Kidney (tissue), 14 donors: ENCODE results near the gene SP6. TPM values are rescaled to one million over a fixed set of nuclear protein-coding genes. Genes with fewer than 3 reads are reported as not detected.

Experiments used
- DNase-seq, 5 donors: peaks; one replicate each; pipeline ENCODE4 v3.0.0-alpha.2; 2013 to 2020
- FAIRE-seq: peaks from 2 replicates; lab custom pipeline; 2012; peaks lifted over from hg19 to GRCh38; lab: Jason Lieb, UNC
- H3K27ac ChIP-seq, 2 donors: one replicate each; pipeline ENCODE4 v1.7.0; 2013; ENCODE audit warnings: low read depth in 2 of 2, low read length in 2 of 2, inconsistent platforms in 1 of 2
- H3K27me3 ChIP-seq: one replicate; pipeline ENCODE4 v1.7.1; 2013; ENCODE audit warnings: low read length, inconsistent platforms; ENCODE audit not compliant: control insufficient read depth, insufficient read depth
- H3K36me3 ChIP-seq, 3 donors: one replicate each; pipeline versions ENCODE4 v1.7.0 to v1.7.1; 2013; ENCODE audit warnings: low read length in 3 of 3, control low read depth in 1 of 3, inconsistent platforms in 1 of 3; ENCODE audit not compliant: insufficient read depth in 3 of 3, control insufficient read depth in 2 of 3
- H3K4me1 ChIP-seq, 3 donors: one replicate each; pipeline versions ENCODE4 v1.7.0 to v1.7.1; 2013; ENCODE audit warnings: low read length in 3 of 3, inconsistent platforms in 1 of 3, low read depth in 1 of 3; ENCODE audit not compliant: control insufficient read depth in 2 of 3, insufficient read depth in 2 of 3
- H3K4me3 ChIP-seq, 3 donors: one replicate each; pipeline versions ENCODE4 v1.7.0 to v1.8.1; 2013; ENCODE audit warnings: low read length in 3 of 3, control low read depth in 1 of 3, inconsistent platforms in 1 of 3
- H3K9ac ChIP-seq, 3 donors: one replicate each; pipeline versions ENCODE4 v1.7.0 to v1.7.1; 2013; ENCODE audit warnings: low read length in 3 of 3, control low read depth in 1 of 3, inconsistent platforms in 1 of 3
- H3K9me3 ChIP-seq, 3 donors: one replicate each; pipeline versions ENCODE4 v1.7.0 to v1.7.1; 2013; ENCODE audit warnings: low read length in 3 of 3, control low read depth in 1 of 3, inconsistent platforms in 1 of 3; ENCODE audit not compliant: control insufficient read depth in 2 of 3, insufficient read depth in 1 of 3
- intact Hi-C: fragments of 100-400 bp; cut with DNase I; formaldehyde crosslinking; loops from one replicate; pipeline ENCODE4 v1.11.1; 2022
- polyA plus RNA-seq: library from polyadenylated mRNA; stranded (reverse); fragments of 350-450 nt; fragmentation: Illumina TruSeq; extraction: RNeasy Lipid Tissue Mini Kit (QIAGEN cat#74804); gene quantifications from one replicate; pipeline ENCODE4 v1.2.3, GENCODE V29; 2014; ENCODE audit warnings: low read depth, low replicate concordance; ENCODE audit not compliant: insufficient read depth
- total RNA-seq: library from RNA; stranded (reverse); fragmentation: NEBNext Ultra II Directional; extraction: Animal tissue kit (Norgen Biotek cat#: 25700); gene quantifications from one replicate; pipeline ENCODE4 v1.2.1, GENCODE V29; 2021
- TF ChIP-seq, protein P1 (sequence below): IDR thresholded peaks from 3 replicates; pipeline ENCODE4 v1.5.1; 2012; ENCODE audit warnings: mild to moderate bottlenecking, moderate library complexity, borderline replicate concordance; ENCODE audit not compliant: insufficient read depth; ENCODE audit errors: extremely low read depth
- donor health status: control.
- donor health status: control.
- donor health status: control.
- donor health status: control.
- donor health status: control.
- donor health status: DM: yes; HTN: yes; CAD: no.
- donor health status: Normal renal cell carcinoma (clear cell type).

SP6 gene
- total and polyA plus RNA-seq, 2 donors from 2014 or later: 0.86 to 2.0 TPM

DNA sequence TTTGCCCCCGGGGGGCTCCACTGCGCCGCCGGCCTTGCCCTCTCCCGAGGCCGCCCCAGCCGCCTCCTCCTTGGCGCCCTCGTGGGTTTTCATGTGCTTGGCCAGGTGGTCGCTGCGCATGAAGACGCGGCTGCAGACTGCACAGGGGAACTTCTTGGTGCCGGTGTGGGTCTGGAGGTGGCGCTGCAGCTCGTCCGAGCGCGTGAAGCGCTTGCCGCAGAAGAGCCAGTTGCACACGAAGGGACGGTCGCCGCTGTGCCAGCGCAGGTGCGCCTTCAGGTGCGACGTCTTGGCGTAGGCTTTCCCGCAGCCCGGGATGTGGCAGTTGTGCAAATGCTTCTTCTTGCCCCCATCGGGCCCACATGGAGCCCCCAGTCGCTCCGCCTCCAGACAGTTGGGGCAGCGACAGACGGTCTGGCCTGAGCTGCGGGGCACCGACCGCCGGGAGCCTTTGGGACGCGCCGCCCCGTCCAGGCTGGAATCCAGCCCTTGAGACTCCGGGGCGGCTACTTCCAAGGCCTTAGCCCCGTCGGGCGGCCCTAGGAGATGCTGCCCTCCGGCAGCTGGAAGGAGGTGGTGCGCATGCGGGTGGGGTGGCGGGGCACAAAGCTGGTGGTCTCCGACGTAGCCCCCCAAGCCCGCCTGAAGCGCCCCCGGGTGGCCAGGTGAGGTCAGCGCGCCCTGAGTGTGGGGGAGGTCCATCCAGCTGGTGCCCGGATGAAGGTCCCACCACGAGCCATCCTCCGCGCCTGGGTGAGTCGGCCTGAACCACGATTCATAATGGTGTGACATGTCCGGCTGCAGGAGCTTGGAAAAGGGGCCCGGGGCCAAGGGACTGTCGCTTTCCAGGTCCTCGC lies 3.4 kb downstream of the SP6 start:
- FAIRE-seq (no peak), DNase-seq (peak in 3 of 5 donors; percentile 49 to 71 (median 60))
- Histone ChIP-seq H3K4me1 (peaks cover 0 to 17% (median 3%) of the 10 kb centered on the region in 3 donors), H3K9me3 (no peaks in the 10 kb centered on the region), H3K4me3 (no peak overlapping the region), H3K36me3 (no peaks in the 10 kb centered on the region), H3K27ac (no peak overlapping the region), H3K27me3 (peaks cover 21% of the 10 kb centered on the region), H3K9ac (no peak overlapping the region)
- intact Hi-C loops: loop anchor here (5.0 to 10.0 kb wide), 2 partner anchors 40 to 167 kb away; no protein-coding TSS in a partner anchor
- TF ChIP-seq, protein P1, sequence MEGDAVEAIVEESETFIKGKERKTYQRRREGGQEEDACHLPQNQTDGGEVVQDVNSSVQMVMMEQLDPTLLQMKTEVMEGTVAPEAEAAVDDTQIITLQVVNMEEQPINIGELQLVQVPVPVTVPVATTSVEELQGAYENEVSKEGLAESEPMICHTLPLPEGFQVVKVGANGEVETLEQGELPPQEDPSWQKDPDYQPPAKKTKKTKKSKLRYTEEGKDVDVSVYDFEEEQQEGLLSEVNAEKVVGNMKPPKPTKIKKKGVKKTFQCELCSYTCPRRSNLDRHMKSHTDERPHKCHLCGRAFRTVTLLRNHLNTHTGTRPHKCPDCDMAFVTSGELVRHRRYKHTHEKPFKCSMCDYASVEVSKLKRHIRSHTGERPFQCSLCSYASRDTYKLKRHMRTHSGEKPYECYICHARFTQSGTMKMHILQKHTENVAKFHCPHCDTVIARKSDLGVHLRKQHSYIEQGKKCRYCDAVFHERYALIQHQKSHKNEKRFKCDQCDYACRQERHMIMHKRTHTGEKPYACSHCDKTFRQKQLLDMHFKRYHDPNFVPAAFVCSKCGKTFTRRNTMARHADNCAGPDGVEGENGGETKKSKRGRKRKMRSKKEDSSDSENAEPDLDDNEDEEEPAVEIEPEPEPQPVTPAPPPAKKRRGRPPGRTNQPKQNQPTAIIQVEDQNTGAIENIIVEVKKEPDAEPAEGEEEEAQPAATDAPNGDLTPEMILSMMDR: no peak

DNA sequence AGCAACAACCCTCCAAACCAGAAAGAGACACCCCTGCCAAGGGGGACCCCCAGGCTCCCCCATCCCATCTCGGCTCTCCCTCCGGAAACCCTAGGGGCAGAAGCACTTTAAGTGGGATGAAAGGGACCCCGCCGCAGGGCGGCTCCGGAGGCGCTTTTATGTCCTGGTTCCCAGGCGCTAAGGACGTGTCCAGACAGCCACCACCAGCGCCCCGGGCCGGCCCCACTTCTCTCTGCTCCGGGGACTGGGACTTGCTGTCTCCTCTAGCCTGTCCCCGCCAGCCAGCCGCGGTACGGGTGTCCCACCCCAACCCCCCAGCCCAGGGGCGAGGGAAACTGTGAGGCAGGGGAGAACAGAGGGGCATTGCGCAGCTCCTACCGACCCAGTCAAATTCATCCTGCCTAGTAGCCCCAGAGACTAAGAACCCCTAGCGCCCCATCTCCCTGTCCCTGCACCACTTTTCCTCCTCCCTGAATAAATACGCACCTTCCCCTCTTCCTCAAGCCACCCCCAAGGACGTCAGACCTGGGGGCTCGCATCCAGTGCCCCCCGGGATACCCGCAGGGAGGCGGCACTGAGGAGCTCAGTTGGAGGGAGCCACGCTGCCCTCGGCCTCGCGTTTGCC lies 4.1 kb downstream of the SP6 start:
- peaks cover 14% of the 10 kb centered on the region for H3K27me3 ChIP-seq
- no peak overlapping the region for H3K9ac ChIP-seq
- TF ChIP-seq, protein P1: no peak
- DNase-seq (no peak), FAIRE-seq (no peak)
- peaks cover 0 to 17% (median 2%) of the 10 kb centered on the region in 3 donors for H3K4me1 ChIP-seq
- H3K27ac ChIP-seq: no peak overlapping the region
- no peaks in the 10 kb centered on the region for H3K36me3 ChIP-seq
- no peaks in the 10 kb centered on the region for H3K9me3 ChIP-seq
- no peak overlapping the region for H3K4me3 ChIP-seq
- intact Hi-C loops: loop anchor here (5.0 to 10.0 kb wide), 2 partner anchors 40 to 168 kb away; no protein-coding TSS in a partner anchor

DNA sequence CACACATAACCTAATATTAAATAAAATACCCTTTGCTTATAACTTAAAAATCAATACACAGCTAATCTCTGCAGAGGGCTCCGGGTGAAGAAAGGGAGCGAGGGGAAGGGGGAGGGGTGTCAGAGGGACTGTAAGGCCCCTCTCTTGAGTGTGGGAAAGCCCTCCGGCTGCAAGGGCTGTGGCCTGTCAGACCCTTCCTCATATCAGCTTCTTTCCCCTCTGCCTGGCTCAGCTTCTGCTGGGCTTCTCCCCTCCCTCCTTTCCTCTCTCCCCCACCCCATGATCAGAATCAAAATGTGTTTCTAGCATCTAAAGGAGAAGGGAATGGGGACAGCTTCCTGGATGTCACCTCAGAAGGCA lies 5.3 kb downstream of the SP6 start:
- H3K27ac ChIP-seq: no peak overlapping the region
- no peaks in the 10 kb centered on the region for H3K36me3 ChIP-seq
- H3K4me1 ChIP-seq: peaks cover 0 to 19% (median 8%) of the 10 kb centered on the region in 3 donors
- no peak overlapping the region for H3K4me3 ChIP-seq
- TF ChIP-seq, protein P1: no peak
- DNase-seq (no peak), FAIRE-seq (no peak)
- no peak overlapping the region for H3K9ac ChIP-seq
- intact Hi-C loops: loop anchor here (5.0 to 10.0 kb wide), 2 partner anchors 42 to 169 kb away; no protein-coding TSS in a partner anchor
- no peaks in the 10 kb centered on the region for H3K9me3 ChIP-seq
- H3K27me3 ChIP-seq: peaks cover 12% of the 10 kb centered on the region
